Neural cell (in vitro differentiated cells): ENCODE data around the gene MKRN2.

Source experiments
- EP300 ChIP-seq: fragments of 450-650 bp; conservative IDR thresholded peaks from 2 replicates; pipeline ENCODE4 v1.6.1; 2014; ENCODE audit warnings: antibody characterized with exemption, mild to moderate bottlenecking, moderate library complexity; ENCODE audit not compliant: poor library complexity, severe bottlenecking
- EZH2 ChIP-seq: fragments of 200-600, 300-800 bp; shearing (Covaris generic), sonication (generic); IDR thresholded peaks from 2 replicates; pipeline ENCODE4 v1.6.1; 2014; ENCODE audit warnings: antibody characterized with exemption, low read length, borderline replicate concordance, mild to moderate bottlenecking; ENCODE audit not compliant: insufficient read depth, poor library complexity, severe bottlenecking
- MXI1 ChIP-seq: fragments of 450-650 bp; conservative IDR thresholded peaks from 2 replicates; pipeline ENCODE4 v1.6.1; 2014; ENCODE audit warnings: antibody characterized with exemption, mild to moderate bottlenecking; ENCODE audit not compliant: poor library complexity, severe bottlenecking
- TF ChIP-seq, protein P1 (sequence below): fragments of 450-650 bp; IDR thresholded peaks from 2 replicates; pipeline ENCODE4 v1.5.1; 2014; ENCODE audit warnings: antibody characterized with exemption, mild to moderate bottlenecking, moderate library complexity; ENCODE audit not compliant: poor library complexity, severe bottlenecking
- TF ChIP-seq, protein P2 (sequence below): IDR thresholded peaks from 2 replicates; pipeline ENCODE4 v1.6.1; 2012; ENCODE audit warnings: borderline replicate concordance

DNA sequence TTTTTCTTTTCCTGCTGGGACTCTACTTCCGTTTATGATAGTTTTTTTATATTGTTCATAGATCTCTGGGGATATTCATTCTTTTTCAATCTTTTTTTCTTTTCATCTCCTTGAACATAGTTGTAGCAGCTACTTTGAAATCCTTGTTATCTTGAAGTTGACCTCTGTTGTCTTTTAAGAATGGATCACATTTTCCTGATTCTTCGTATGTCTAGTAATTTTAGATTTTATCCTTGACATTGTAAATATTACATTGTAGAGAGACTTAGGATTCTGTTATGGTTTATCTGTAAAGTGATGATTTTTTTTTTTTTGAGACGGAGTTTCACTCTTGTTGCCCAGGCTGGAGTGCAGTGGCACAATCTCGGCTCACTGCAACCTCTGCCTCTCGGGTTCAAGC is 20.5 kb downstream of the MKRN2 start:
- TF ChIP-seq EP300, result no peak
- no peak for TF ChIP-seq EZH2
- TF ChIP-seq, protein P1, sequence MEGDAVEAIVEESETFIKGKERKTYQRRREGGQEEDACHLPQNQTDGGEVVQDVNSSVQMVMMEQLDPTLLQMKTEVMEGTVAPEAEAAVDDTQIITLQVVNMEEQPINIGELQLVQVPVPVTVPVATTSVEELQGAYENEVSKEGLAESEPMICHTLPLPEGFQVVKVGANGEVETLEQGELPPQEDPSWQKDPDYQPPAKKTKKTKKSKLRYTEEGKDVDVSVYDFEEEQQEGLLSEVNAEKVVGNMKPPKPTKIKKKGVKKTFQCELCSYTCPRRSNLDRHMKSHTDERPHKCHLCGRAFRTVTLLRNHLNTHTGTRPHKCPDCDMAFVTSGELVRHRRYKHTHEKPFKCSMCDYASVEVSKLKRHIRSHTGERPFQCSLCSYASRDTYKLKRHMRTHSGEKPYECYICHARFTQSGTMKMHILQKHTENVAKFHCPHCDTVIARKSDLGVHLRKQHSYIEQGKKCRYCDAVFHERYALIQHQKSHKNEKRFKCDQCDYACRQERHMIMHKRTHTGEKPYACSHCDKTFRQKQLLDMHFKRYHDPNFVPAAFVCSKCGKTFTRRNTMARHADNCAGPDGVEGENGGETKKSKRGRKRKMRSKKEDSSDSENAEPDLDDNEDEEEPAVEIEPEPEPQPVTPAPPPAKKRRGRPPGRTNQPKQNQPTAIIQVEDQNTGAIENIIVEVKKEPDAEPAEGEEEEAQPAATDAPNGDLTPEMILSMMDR, result no peak
- TF ChIP-seq, protein P2, sequence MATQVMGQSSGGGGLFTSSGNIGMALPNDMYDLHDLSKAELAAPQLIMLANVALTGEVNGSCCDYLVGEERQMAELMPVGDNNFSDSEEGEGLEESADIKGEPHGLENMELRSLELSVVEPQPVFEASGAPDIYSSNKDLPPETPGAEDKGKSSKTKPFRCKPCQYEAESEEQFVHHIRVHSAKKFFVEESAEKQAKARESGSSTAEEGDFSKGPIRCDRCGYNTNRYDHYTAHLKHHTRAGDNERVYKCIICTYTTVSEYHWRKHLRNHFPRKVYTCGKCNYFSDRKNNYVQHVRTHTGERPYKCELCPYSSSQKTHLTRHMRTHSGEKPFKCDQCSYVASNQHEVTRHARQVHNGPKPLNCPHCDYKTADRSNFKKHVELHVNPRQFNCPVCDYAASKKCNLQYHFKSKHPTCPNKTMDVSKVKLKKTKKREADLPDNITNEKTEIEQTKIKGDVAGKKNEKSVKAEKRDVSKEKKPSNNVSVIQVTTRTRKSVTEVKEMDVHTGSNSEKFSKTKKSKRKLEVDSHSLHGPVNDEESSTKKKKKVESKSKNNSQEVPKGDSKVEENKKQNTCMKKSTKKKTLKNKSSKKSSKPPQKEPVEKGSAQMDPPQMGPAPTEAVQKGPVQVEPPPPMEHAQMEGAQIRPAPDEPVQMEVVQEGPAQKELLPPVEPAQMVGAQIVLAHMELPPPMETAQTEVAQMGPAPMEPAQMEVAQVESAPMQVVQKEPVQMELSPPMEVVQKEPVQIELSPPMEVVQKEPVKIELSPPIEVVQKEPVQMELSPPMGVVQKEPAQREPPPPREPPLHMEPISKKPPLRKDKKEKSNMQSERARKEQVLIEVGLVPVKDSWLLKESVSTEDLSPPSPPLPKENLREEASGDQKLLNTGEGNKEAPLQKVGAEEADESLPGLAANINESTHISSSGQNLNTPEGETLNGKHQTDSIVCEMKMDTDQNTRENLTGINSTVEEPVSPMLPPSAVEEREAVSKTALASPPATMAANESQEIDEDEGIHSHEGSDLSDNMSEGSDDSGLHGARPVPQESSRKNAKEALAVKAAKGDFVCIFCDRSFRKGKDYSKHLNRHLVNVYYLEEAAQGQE, result no peak
- no peak for TF ChIP-seq MXI1
